HG03064 (cell line): Measurements from ENCODE around the gene SLC66A2.

ENCODE experiments used
- ATAC-seq: cut with Tn5 transposase; IDR thresholded peaks from one replicate; pipeline ENCODE4 v1.9.1; 2021; ENCODE audit warnings: low read depth; ENCODE audit not compliant: unreplicated experiment

SLC66A2 gene

GRCh38 chr18:79904357-79905147 is 46.9 kb downstream of the SLC66A2 start:
- no peak for ATAC-seq

- ATAC-seq, result no peak
Observed at GRCh38 chr18:79903787-79904356, 47.6 kb downstream of the SLC66A2 start.

- ATAC-seq, result no peak
Observed at GRCh38 chr18:79903071-79903635, 48.3 kb downstream of the SLC66A2 start.

- ATAC-seq, result no peak
Observed at GRCh38 chr18:79902640-79903039, 48.8 kb downstream of the SLC66A2 start.

GRCh38 chr18:79902075-79902474 is 49.4 kb downstream of the SLC66A2 start:
- ATAC-seq, result no peak

GRCh38 chr18:79901665-79902064 is 49.8 kb downstream of the SLC66A2 start:
- ATAC-seq, result no peak

GRCh38 chr18:79900610-79901570 is 50.6 kb downstream of the SLC66A2 start:
- no peak for ATAC-seq

GRCh38 chr18:79899609-79900445 is 51.6 kb downstream of the SLC66A2 start:
- ATAC-seq, result no peak

- ATAC-seq, result no peak
Observed at GRCh38 chr18:79898952-79899608, 52.4 kb downstream of the SLC66A2 start.

- ATAC-seq, result no peak
Observed at GRCh38 chr18:79897940-79898625, 53.4 kb downstream of the SLC66A2 start.

- ATAC-seq, result no peak
Observed at GRCh38 chr18:79896738-79897137, 54.7 kb downstream of the SLC66A2 start.

GRCh38 chr18:79890674-79891073 is 60.8 kb downstream of the SLC66A2 start:
- ATAC-seq, result no peak

GRCh38 chr18:79889569-79889968 is 61.9 kb downstream of the SLC66A2 start:
- ATAC-seq, result no peak

GRCh38 chr18:79888016-79888415 is 63.4 kb downstream of the SLC66A2 start:
- no peak for ATAC-seq

GRCh38 chr18:79887181-79888000 is 64.1 kb downstream of the SLC66A2 start:
- ATAC-seq, result no peak

GRCh38 chr18:79884963-79885728 is 66.3 kb downstream of the SLC66A2 start:
- ATAC-seq, result no peak

- ATAC-seq, result no peak
Observed at GRCh38 chr18:79884294-79884962, 67.0 kb downstream of the SLC66A2 start.
